ENCODE results near the gene TMC5. TPM values are rescaled to one million over a fixed set of nuclear protein-coding genes. Genes with fewer than 3 reads are reported as not detected.

The TMC5 gene
- total and polyA plus RNA-seq, 2 donors (not counting 3 experiments of a cell fraction or from before 2014, with no cell fraction given), result not detected

- no peak overlapping the region for H3K27ac ChIP-seq (ENCODE audit: insufficient read depth, low read depth, low read length)
- H2AFZ ChIP-seq (ENCODE audit: low read depth, low read length), result no peak overlapping the region
- H3K36me3 ChIP-seq (ENCODE audit: control insufficient read depth in 2 of 2, extremely low read depth in 1 of 2, insufficient read depth in 2 of 2, low read length in 2 of 2), result no peaks in the 10 kb centered on the region
- POLR2A ChIA-PET, result no interaction called here
- dilution Hi-C loops (cut with MboI; ENCODE audit: extremely low pct_ligation_motif_present, low sequenced_read_pairs), result no loop called here
- DNase-seq (ENCODE audit: low read depth, low spot score) (no peak), FAIRE-seq (no peak)
- H3K27me3 ChIP-seq (ENCODE audit: control insufficient read depth in 2 of 2, insufficient read depth in 2 of 2, low read length in 2 of 2), result no peaks in the 10 kb centered on the region
- BruUV-seq (replicated peaks), result no TSS peak
- H3K79me2 ChIP-seq (ENCODE audit: control insufficient read depth, insufficient read depth, low read length), result no peaks in the 10 kb centered on the region
- CTCF ChIA-PET, result no interaction called here
- H3K9ac ChIP-seq (replicated peaks; ENCODE audit: extremely low read depth, insufficient read depth, low read length), result no peak overlapping the region
- H3K4me2 ChIP-seq (ENCODE audit: insufficient read depth, low read length), result no peak overlapping the region
- no peaks in the 10 kb centered on the region for H3K4me1 ChIP-seq (ENCODE audit: control insufficient read depth, extremely low read depth, insufficient read depth, low read length)
- no peaks in the 10 kb centered on the region for H3K9me1 ChIP-seq (replicated peaks; ENCODE audit: control insufficient read depth, extremely low read depth, insufficient read depth, low read length)
- intact Hi-C loops (cut with micrococcal nuclease), result no loop called here
- no peaks in the 10 kb centered on the region for H4K20me1 ChIP-seq (replicated peaks; ENCODE audit: control insufficient read depth, extremely low read depth, insufficient read depth, low read length)
- H3K9me3 ChIP-seq (replicated peaks; ENCODE audit: control insufficient read depth, insufficient read depth, low read length), result no peaks in the 10 kb centered on the region
- H3K4me3 ChIP-seq (replicated peaks in 1 of 3; ENCODE audit: insufficient read depth in 1 of 3, low read depth in 1 of 3, low read length in 3 of 3), result no peak overlapping the region
- TF ChIP-seq GATA2 (IDR thresholded peaks at IDR 0.05; ENCODE audit: insufficient read depth, insufficient read length, low read depth, low read length), result no peak
These were observed 56.9 kb downstream of the TMC5 start for GRCh38 chr16:19474617-19475016.

GRCh38 chr16:19478505-19478904, 60.8 kb downstream of the TMC5 start:
- Histone ChIP-seq H3K36me3 (ENCODE audit: control insufficient read depth in 2 of 2, extremely low read depth in 1 of 2, insufficient read depth in 2 of 2, low read length in 2 of 2) (no peaks in the 10 kb centered on the region), H3K9ac (replicated peaks; ENCODE audit: extremely low read depth, insufficient read depth, low read length) (no peak overlapping the region), H3K4me2 (ENCODE audit: insufficient read depth, low read length) (no peak overlapping the region), H3K79me2 (ENCODE audit: control insufficient read depth, insufficient read depth, low read length) (no peaks in the 10 kb centered on the region), H3K4me1 (ENCODE audit: control insufficient read depth, extremely low read depth, insufficient read depth, low read length) (no peaks in the 10 kb centered on the region), H3K9me3 (replicated peaks; ENCODE audit: control insufficient read depth, insufficient read depth, low read length) (no peaks in the 10 kb centered on the region), H3K9me1 (replicated peaks; ENCODE audit: control insufficient read depth, extremely low read depth, insufficient read depth, low read length) (no peaks in the 10 kb centered on the region), H3K27ac (ENCODE audit: insufficient read depth, low read depth, low read length) (no peak overlapping the region), H2AFZ (ENCODE audit: low read depth, low read length) (no peak overlapping the region), H3K27me3 (ENCODE audit: control insufficient read depth in 2 of 2, insufficient read depth in 2 of 2, low read length in 2 of 2) (no peaks in the 10 kb centered on the region), H3K4me3 (replicated peaks in 1 of 3; ENCODE audit: insufficient read depth in 1 of 3, low read depth in 1 of 3, low read length in 3 of 3) (no peak overlapping the region), H4K20me1 (replicated peaks; ENCODE audit: control insufficient read depth, extremely low read depth, insufficient read depth, low read length) (no peaks in the 10 kb centered on the region)
- no peak for DNase-seq (ENCODE audit: low read depth, low spot score)
- intact Hi-C loops (cut with micrococcal nuclease) (no loop called here), dilution Hi-C loops (cut with MboI; ENCODE audit: extremely low pct_ligation_motif_present, low sequenced_read_pairs) (no loop called here)
- no peak for TF ChIP-seq POLR2A (IDR thresholded peaks at IDR 0.05; ENCODE audit: low read depth, low read length)
- TF ChIP-seq POLR2AphosphoS5 (IDR thresholded peaks at IDR 0.05; ENCODE audit: insufficient read depth, low read depth, low read length), result no peak
- TF ChIP-seq FOS (IDR thresholded peaks at IDR 0.05; ENCODE audit: borderline replicate concordance, insufficient read depth, low read length), result no peak
- ChIA-PET CTCF (no interaction called here), POLR2A (interaction anchor here (0.6 kb wide), 1 partner anchor 373 kb away, joined by 5 read pairs; no protein-coding TSS in a partner anchor)
- BruUV-seq (replicated peaks), result no TSS peak
- no peak for FAIRE-seq
